Liver (tissue), 9 donors: ENCODE measurements around the gene UBE2E2. TPM values are rescaled to one million over a fixed set of nuclear protein-coding genes. Genes with fewer than 3 reads are reported as not detected.

Experiments used
- DNase-seq: peaks from one replicate; pipeline ENCODE4 v3.0.0-alpha.2; 2017; ENCODE audit warnings: low spot score
- H3K27ac ChIP-seq, 2 donors: one replicate each; pipeline ENCODE4 v1.7.0; 2013; ENCODE audit warnings: inconsistent platforms in 2 of 2, low read length in 2 of 2, control low read depth in 1 of 2, low read depth in 1 of 2, mild to moderate bottlenecking in 1 of 2
- H3K27me3 ChIP-seq, 4 donors: one replicate each; pipeline versions ENCODE4 v1.6.1 to v1.7.0; 2013; ENCODE audit warnings: low read length in 3 of 4, inconsistent platforms in 1 of 4, mild to moderate bottlenecking in 1 of 4, moderate library complexity in 1 of 4; ENCODE audit not compliant: control insufficient read depth in 4 of 4, insufficient read depth in 4 of 4
- H3K36me3 ChIP-seq, 4 donors: one replicate each; pipeline versions ENCODE4 v1.6.1 to v1.7.0; 2013; ENCODE audit warnings: low read length in 3 of 4, mild to moderate bottlenecking in 3 of 4, low read depth in 1 of 4, moderate library complexity in 1 of 4; ENCODE audit not compliant: control insufficient read depth in 4 of 4, insufficient read depth in 3 of 4
- H3K4me1 ChIP-seq, 4 donors: one replicate each; pipeline versions ENCODE4 v1.6.1 to v1.7.0; 2013; ENCODE audit warnings: low read length in 3 of 4, mild to moderate bottlenecking in 3 of 4, moderate library complexity in 1 of 4; ENCODE audit not compliant: control insufficient read depth in 4 of 4, insufficient read depth in 4 of 4
- H3K4me3 ChIP-seq, 3 donors: one replicate each; pipeline versions ENCODE4 v1.6.1 to v1.7.0; 2013; ENCODE audit warnings: low read length in 3 of 3, control low read depth in 1 of 3, low read depth in 1 of 3, mild to moderate bottlenecking in 1 of 3
- H3K9ac ChIP-seq, 2 donors: one replicate each; pipeline ENCODE4 v1.7.0; 2013; ENCODE audit warnings: low read length in 2 of 2, mild to moderate bottlenecking in 2 of 2, moderate library complexity in 2 of 2, control low read depth in 1 of 2, low read depth in 1 of 2
- H3K9me3 ChIP-seq, 4 donors: one replicate each; pipeline versions ENCODE4 v1.6.1 to v1.7.0; 2013; ENCODE audit warnings: low read length in 3 of 4; ENCODE audit not compliant: control insufficient read depth in 4 of 4
- CTCF ChIP-seq: fragments of 150-350 bp; IDR thresholded peaks from 2 replicates; pipeline ENCODE4 v1.5.1; 2017; ENCODE audit warnings: improper control_type of control experiment, low read depth, low read length; ENCODE audit not compliant: missing input control
- EGR1 ChIP-seq, 2 donors: IDR thresholded peaks; 2 replicates each; pipeline ENCODE4 v1.6.1; 2016 to 2018; ENCODE audit warnings: antibody characterized with exemption in 2 of 2, low read depth in 2 of 2
- FOXA1 ChIP-seq: IDR thresholded peaks from 2 replicates; pipeline ENCODE4 v1.6.1; 2016; ENCODE audit warnings: antibody characterized with exemption
- FOXA2 ChIP-seq: IDR thresholded peaks from 2 replicates; pipeline ENCODE4 v1.6.1; 2016; ENCODE audit warnings: antibody characterized with exemption
- GABPA ChIP-seq, 2 donors: IDR thresholded peaks in 1 of 2; conservative IDR thresholded peaks in 1 of 2; 2 replicates each; pipeline ENCODE4 v1.6.1; 2016; ENCODE audit warnings: antibody characterized with exemption in 2 of 2, mild to moderate bottlenecking in 1 of 2, moderate library complexity in 1 of 2
- HNF4A ChIP-seq, 2 donors: conservative IDR thresholded peaks; 2 replicates each; pipeline ENCODE4 v1.6.1; 2016; ENCODE audit warnings: antibody characterized with exemption in 2 of 2, mild to moderate bottlenecking in 2 of 2
- HNF4G ChIP-seq: IDR thresholded peaks from 2 replicates; pipeline ENCODE4 v1.6.1; 2016; ENCODE audit warnings: antibody characterized with exemption
- JUND ChIP-seq, 2 donors: IDR thresholded peaks; 2 replicates each; pipeline ENCODE4 v1.6.1; 2016; ENCODE audit warnings: antibody characterized with exemption in 2 of 2
- NR2F2 ChIP-seq: IDR thresholded peaks from 2 replicates; pipeline ENCODE4 v1.6.1; 2016; ENCODE audit warnings: antibody characterized with exemption
- RAD21 ChIP-seq, 2 donors: IDR thresholded peaks; 2 replicates each; pipeline ENCODE4 v1.6.1; 2016; ENCODE audit warnings: antibody characterized with exemption in 2 of 2, mild to moderate bottlenecking in 2 of 2
- RXRA ChIP-seq, 2 donors: IDR thresholded peaks; 2 replicates each; pipeline ENCODE4 v1.6.1; 2017 to 2018; ENCODE audit warnings: antibody characterized with exemption in 2 of 2, mild to moderate bottlenecking in 1 of 2
- SP1 ChIP-seq: IDR thresholded peaks from 2 replicates; pipeline ENCODE4 v1.6.1; 2018; ENCODE audit warnings: antibody characterized with exemption, mild to moderate bottlenecking
- TAF1 ChIP-seq: conservative IDR thresholded peaks from 2 replicates; pipeline ENCODE4 v1.6.1; 2016; ENCODE audit warnings: antibody characterized with exemption, mild to moderate bottlenecking
- YY1 ChIP-seq: IDR thresholded peaks from 2 replicates; pipeline ENCODE4 v1.6.1; 2016; ENCODE audit warnings: antibody characterized with exemption, mild to moderate bottlenecking
- ZBTB33 ChIP-seq: IDR thresholded peaks from 2 replicates; pipeline ENCODE4 v1.6.1; 2016; ENCODE audit warnings: antibody characterized with exemption
- WGBS: extraction: QIAGEN DNeasy Blood & Tissue Kit; methylation state at CpG from one replicate; pipeline ENCODE4 v1.1.7; 2013; 5-methylcytosine and 5-hydroxymethylcytosine counted together
- polyA plus RNA-seq, 2 donors: library from polyadenylated mRNA; stranded (reverse) in 1 of 2; unstranded in 1 of 2; fragments of 200-250 nt in 1 of 2; fragments of >200 nt in 1 of 2; fragmentation: Nextera tagmentation in 1 of 2; extraction: Ambion mirVana in 1 of 2; gene quantifications; one replicate each; pipeline versions ENCODE4 v1.2.1 to v1.2.3, GENCODE V29; 2013 to 2015
- total RNA-seq, 2 donors: library from RNA; depleted of rRNA; stranded (reverse); fragments of >200 nt; gene quantifications; one replicate each; pipeline ENCODE4 v1.2.3, GENCODE V29; 2014
- TF ChIP-seq, protein P1 (sequence below): IDR thresholded peaks from 2 replicates; pipeline ENCODE4 v1.6.1; 2016; ENCODE audit warnings: antibody characterized with exemption
- TF ChIP-seq, protein P2 (sequence below): IDR thresholded peaks from 2 replicates; pipeline ENCODE4 v1.6.1; 2016; ENCODE audit warnings: antibody characterized with exemption, mild to moderate bottlenecking
- TF ChIP-seq, protein P3 (sequence below): IDR thresholded peaks from 2 replicates; pipeline ENCODE4 v1.6.1; 2016; ENCODE audit warnings: antibody characterized with exemption
- donor health status: healthy.
- donor health status: healthy.
- donor health status: healthy.
- donor health status: healthy.
- donor health status: healthy.

UBE2E2 gene
- total and polyA plus RNA-seq, 4 donors, result 9.0 to 27.8 (median 16.8) TPM

GRCh38 chr3:23241256-23241655 is 38.1 kb downstream of the UBE2E2 start:
- H3K4me3 ChIP-seq, result no peak overlapping the region
- H3K27ac ChIP-seq, result no peak overlapping the region
- no peaks in the 10 kb centered on the region for H3K36me3 ChIP-seq
- 92% methylated on average over 5 of the region's 5 CpGs for WGBS
- TF ChIP-seq ZBTB33, result no peak
- TF ChIP-seq EGR1 (IDR thresholded peaks at IDR 0.05; ENCODE audit: low read depth in 2 of 2), result no peak
- TF ChIP-seq CTCF, result no peak
- TF ChIP-seq GABPA (IDR thresholded peaks at IDR 0.05 in 1 of 2, conservative IDR thresholded peaks at IDR 0.05 in 1 of 2), result no peak
- no peak for TF ChIP-seq YY1
- no peak for TF ChIP-seq TAF1
- no peak for TF ChIP-seq SP1
- no peak for TF ChIP-seq HNF4A (conservative IDR thresholded peaks at IDR 0.05)
- TF ChIP-seq, protein P1, sequence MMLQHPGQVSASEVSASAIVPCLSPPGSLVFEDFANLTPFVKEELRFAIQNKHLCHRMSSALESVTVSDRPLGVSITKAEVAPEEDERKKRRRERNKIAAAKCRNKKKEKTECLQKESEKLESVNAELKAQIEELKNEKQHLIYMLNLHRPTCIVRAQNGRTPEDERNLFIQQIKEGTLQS, result no peak
- no peak for TF ChIP-seq FOXA2
- TF ChIP-seq NR2F2, result no peak
- TF ChIP-seq, protein P2, sequence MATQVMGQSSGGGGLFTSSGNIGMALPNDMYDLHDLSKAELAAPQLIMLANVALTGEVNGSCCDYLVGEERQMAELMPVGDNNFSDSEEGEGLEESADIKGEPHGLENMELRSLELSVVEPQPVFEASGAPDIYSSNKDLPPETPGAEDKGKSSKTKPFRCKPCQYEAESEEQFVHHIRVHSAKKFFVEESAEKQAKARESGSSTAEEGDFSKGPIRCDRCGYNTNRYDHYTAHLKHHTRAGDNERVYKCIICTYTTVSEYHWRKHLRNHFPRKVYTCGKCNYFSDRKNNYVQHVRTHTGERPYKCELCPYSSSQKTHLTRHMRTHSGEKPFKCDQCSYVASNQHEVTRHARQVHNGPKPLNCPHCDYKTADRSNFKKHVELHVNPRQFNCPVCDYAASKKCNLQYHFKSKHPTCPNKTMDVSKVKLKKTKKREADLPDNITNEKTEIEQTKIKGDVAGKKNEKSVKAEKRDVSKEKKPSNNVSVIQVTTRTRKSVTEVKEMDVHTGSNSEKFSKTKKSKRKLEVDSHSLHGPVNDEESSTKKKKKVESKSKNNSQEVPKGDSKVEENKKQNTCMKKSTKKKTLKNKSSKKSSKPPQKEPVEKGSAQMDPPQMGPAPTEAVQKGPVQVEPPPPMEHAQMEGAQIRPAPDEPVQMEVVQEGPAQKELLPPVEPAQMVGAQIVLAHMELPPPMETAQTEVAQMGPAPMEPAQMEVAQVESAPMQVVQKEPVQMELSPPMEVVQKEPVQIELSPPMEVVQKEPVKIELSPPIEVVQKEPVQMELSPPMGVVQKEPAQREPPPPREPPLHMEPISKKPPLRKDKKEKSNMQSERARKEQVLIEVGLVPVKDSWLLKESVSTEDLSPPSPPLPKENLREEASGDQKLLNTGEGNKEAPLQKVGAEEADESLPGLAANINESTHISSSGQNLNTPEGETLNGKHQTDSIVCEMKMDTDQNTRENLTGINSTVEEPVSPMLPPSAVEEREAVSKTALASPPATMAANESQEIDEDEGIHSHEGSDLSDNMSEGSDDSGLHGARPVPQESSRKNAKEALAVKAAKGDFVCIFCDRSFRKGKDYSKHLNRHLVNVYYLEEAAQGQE, result no peak
- TF ChIP-seq HNF4G, result no peak
- TF ChIP-seq FOXA1, result no peak
- TF ChIP-seq RAD21 (IDR thresholded peaks at IDR 0.05), result no peak
- TF ChIP-seq, protein P3, sequence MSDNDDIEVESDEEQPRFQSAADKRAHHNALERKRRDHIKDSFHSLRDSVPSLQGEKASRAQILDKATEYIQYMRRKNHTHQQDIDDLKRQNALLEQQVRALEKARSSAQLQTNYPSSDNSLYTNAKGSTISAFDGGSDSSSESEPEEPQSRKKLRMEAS, result no peak
- no peak for TF ChIP-seq JUND (IDR thresholded peaks at IDR 0.05)
- TF ChIP-seq RXRA (IDR thresholded peaks at IDR 0.05), result no peak
- DNase-seq, result no peak
- H3K9ac ChIP-seq, result no peak overlapping the region
- H3K4me1 ChIP-seq, result peaks cover 0 to 13% (median 2%) of the 10 kb centered on the region in 4 donors
- H3K27me3 ChIP-seq, result no peaks in the 10 kb centered on the region
- H3K9me3 ChIP-seq, result no peaks in the 10 kb centered on the region
